Fibroblast of skin of left quadriceps (primary cell): ENCODE results near the gene ADPRM.
"Not testable (repeated sequence)": the region's sequence is repeated elsewhere in the genome, so short reads cannot be mapped to it uniquely, and the experiment has no call there.

Experiments
- DNase-seq, 2 experiments: peaks; one replicate each; pipeline ENCODE4 v3.0.0-alpha.2; 2013; ENCODE audit warnings: low read depth in 2 of 2

ADPRM gene, protein sequence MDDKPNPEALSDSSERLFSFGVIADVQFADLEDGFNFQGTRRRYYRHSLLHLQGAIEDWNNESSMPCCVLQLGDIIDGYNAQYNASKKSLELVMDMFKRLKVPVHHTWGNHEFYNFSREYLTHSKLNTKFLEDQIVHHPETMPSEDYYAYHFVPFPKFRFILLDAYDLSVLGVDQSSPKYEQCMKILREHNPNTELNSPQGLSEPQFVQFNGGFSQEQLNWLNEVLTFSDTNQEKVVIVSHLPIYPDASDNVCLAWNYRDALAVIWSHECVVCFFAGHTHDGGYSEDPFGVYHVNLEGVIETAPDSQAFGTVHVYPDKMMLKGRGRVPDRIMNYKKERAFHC

GRCh38 chr17:10697092-10698081 lies at the start of gene ADPRM, which contains the start of gene SCO1:
ADPRM (plus strand) TSS chr17:10697594; CDS start chr17:10704927, 7,333 bp downstream.
SCO1 (minus strand) TSS chr17:10697533; CDS start chr17:10697507, 26 bp downstream.
- peak; percentile 79 to 84 for DNase-seq

- DNase-seq, result no peak
These were observed 49.0 kb upstream of the ADPRM start for GRCh38 chr17:10648381-10648780.

DNA sequence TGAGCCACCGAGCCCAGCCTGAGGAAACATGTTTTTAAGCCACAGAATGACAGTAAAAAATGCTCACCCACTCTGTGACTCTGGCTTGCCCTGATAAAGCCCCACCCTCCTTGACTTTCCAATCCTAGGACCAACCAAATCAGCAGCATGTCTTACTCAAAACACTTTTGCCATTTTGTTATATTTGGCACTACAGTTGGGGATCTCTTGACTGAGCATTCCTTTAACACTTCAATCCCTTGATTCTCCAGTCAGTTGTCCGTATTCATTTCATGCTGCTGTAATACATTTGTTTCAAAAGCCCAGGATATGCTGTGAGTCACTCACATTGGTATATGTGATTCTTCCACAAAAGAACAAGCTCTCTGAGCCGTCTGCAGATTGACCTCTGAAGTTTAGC lies 48.4 kb upstream of the ADPRM start:
- DNase-seq, result no peak

DNA sequence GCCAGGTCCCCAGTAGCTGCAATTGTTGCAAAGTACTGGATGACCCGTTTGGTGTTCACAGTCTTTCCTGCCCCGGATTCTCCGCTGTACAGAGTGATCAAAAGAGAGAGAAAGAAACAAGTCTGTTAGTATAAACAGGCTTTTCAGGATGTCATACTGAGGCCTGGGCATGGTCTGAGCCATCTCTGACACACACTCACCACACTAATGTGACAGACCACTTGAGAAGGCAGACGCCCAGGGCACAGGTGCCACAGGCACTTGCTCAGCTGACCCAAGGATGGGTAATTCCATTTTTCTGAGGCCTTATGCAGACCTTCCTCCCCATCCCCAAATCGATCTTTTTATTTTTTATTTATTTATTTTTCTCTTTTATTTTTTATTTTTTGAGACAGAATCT lies 47.8 kb upstream of the ADPRM start:
- no peak for DNase-seq

DNA sequence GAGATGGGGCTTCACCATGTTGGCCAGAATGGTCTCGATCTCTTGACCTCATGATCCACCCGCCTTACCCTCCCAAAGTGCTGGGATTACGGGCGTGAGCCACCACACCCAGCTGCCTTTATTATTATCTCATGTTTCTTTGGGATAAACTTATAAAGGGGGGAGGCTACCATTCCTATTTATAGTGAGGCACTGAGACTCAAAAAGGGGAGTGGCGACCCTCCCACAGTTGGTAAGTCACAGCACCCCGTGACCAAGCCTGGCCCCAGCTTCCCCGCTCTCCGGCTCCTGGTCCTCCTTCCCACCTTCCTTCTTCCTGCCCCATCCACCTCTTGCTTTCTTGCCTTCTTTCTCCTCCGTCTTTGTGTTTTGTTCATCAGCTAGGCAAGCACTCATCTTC lies 45.5 kb upstream of the ADPRM start:
- DNase-seq, result no peak

DNA sequence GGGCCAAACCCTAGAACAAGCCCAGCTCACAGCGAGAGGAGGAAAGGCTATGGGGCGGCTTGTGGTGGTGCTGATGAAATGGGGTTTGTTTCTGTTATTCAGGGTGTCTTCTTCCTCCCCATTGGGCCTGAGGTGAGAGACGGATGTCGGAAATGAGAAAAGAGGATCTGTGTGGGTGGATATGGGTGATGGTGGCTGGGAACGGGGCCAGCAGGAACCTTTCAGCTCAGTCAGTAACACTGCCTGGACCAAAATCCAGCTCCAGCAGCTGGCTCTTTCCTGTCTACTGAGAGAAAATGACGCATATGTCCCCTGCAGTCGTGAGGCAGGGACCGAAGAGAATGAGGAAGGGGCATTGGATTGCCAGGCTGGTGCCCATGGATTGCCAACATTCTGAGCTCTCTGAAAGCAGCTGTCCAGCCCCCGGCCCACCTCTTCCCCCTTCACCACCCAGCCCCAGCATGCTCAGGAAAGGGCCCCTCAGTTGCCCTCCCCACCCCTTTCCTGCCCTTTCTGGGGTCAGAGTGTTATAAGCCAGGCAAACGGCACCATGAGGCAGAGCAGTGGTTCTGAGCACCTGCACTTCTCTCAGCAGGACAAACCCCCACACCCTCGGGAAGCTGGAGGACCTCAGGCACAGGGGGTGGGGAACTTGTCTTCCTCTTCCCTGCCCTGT lies 44.3 kb upstream of the ADPRM start:
- DNase-seq, result no peak

DNA sequence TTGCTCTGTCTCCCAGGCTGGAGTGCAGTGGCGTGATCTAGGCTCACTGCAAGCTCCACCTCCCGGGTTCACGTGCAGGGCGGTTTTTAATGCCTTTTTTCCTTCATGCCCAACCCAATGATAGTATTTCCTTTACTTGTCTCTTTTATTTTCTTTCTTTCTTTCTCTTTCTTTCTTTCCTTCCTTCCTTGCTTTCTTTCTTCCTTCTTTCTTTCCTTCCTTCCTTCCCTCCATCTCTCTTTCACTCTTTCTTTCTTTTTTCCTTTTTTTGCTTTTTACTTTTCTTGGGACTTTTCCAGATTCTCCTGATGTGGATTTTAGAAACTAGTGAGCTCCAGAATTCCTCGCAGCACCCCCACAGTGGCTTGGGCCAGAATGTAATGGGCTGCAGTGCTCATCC lies 43.4 kb upstream of the ADPRM start:
- DNase-seq, result no peak

DNA sequence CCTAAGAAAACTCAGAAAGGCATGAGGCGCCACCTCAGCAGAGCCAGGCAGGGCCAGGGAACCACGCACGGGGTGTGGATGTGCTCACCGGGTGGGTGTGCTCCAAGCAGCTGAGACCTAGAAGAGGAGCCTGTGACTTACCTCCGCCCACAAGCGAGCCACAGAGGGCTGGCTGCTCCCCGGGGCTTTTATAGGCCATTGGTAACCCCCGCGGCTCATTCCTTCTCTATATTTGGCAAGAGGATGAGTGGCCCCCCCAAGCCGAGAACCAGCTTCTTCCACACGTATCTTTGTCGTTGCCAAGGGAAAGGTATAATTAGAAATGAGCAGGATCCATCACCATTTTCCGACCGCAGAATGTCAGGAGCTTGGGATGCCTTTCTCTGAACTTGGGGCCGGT lies 40.2 kb upstream of the ADPRM start, which contains the start of gene MYH3:
TSS of gene MYH3 (minus strand) at position 162 of the 400 bp plus-strand sequence. CDS start 2,245 bp downstream, outside the sequence.
- DNase-seq, result no peak

GRCh38 chr17:10657879-10658278 lies 39.5 kb upstream of the ADPRM start:
- no peak for DNase-seq

- no peak for DNase-seq
These were observed 36.0 kb upstream of the ADPRM start for GRCh38 chr17:10661437-10661836.

DNA sequence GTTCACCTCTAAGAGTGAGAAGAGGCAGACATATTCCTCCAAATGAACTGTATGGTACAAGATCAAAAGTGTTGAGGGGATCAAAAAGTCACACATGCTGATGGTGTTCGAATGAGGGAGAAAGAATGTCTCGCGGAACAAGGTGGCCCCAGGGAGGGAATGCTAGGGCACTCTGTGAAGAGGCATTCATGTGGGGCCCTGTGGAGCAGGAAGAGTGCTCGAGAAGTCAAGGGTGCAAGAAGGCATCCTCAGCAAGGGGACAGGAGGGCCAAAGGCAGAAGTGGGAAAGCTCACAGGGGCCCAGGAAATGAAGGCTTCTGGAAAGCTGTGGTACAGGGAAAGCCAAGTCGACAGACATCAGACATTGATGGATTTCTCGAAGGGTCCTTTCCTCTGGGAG lies 34.2 kb upstream of the ADPRM start:
- DNase-seq, result no peak

DNA sequence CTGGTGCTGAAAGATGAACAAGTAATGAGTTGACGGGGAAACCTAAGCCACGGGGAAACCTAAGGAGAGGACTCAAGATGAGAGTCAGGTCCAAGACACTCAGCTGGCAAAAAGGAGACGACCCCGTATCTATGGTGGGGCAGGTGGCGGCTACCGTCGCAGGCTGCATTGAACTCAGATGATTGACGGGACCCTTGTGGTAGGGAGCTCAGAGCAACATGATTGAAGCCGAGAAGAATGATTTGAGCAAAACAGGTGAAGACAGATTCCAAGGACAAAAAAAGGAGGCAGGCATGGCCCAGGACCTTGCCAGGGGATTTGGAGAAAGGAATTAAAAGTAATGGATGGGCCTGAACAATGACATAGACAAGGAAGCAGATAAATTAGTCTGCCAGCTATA lies 32.8 kb upstream of the ADPRM start:
- DNase-seq, result no peak

GRCh38 chr17:10666906-10667305 lies 30.5 kb upstream of the ADPRM start:
- no peak for DNase-seq

DNA sequence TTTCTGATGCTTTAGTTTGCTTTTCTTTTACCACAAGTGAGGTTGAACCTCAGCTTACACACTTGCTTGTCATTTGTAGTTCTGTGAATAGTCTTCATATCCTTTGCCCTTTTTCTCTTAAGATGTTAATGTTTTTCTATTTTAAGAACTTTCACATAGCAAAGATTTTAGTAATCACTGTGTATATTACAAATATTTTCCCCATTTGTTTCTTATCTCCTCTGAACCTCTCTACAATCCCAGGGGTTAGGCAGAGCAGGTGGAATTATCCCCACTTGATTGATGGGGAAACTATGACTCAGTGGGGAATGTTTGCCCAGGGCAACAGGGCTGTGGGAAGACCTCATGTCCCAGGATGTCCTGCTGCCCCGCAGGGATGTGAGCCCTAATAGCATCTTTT lies 28.6 kb upstream of the ADPRM start:
- no peak for DNase-seq

DNA sequence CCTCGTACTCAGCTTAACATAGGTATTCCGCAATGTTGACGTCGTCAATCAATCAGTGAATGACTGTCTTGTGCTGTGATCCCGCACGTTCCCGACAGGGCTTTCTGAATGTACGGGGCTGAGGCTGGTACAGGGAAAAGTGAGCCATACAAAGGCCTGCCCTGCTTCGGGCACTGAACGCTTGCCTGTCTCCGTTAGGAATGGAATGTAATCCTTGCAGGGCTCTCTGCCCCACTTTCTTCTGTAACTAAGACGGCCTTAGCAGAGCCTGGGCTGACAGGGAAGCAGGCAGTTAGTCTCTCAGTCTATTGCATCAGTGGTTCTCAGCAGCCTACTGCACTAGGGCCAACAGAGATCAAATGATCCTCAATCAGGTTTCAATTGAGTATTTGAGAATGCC lies 24.1 kb upstream of the ADPRM start:
- no peak for DNase-seq

DNA sequence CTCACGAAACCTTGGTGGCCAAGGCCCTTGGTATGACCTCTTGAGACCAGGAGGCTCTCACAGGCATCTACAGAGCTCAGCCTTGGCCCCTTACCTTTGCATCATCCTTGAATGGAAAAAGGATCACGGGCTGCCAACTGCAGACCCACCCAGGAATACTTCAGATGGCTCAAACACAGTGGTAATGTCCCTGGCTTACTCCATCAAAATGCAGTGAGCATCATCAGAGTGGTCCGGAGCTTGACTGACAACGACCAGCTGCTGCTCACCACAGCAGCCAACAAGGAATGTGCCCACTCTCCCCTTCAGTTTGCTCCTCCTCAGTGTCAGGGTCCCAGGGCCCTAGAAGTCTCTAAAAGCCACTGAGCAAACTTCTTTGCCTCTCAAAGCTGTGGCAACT lies 22.7 kb upstream of the ADPRM start:
- no peak for DNase-seq

GRCh38 chr17:10681866-10682446 lies 15.4 kb upstream of the ADPRM start:
- peak; percentile 84 to 88 for DNase-seq

- DNase-seq, result no peak
These were observed 13.5 kb upstream of the ADPRM start for GRCh38 chr17:10683853-10684252.

GRCh38 chr17:10687499-10687898 lies 9.9 kb upstream of the ADPRM start:
- DNase-seq, result no peak

- DNase-seq, result not testable (repeated sequence)
These were observed 1.5 kb upstream of the ADPRM start for GRCh38 chr17:10695875-10696407.

DNA sequence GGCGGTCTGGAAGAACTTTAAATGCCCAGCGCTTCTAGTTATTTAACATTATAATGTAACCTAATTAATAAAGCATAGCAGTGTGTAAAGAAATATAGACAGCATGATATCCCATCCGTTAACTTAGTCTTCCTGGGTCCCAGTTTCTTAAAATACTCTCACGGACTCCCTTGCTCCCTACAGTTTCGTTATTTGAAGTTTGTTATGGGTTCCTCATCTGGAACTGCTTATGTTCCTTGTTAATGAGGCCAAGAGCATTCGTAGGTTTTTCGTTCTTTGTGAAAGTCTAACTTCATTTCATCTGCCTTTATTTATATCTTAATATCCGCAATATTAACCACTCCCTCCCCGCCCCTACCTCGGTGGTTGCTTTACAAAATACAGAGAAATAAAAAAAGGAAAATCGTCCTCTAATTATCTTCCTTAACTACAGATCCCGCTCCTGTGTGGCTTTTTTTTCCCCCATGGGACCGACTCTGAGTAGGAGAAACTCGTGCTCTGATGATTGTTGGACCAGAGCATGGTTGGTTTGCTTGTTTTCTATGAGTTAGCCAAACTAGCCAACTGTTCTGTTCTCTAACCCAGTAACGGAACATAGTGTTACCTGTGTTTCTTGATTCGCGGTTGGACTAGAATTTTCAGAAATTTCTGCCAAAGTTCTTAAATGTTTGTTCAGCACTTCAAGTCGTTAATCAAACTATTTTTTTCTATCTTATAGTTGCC lies 863 bp downstream of the ADPRM start:
- DNase-seq, result no peak
